ENCODE data around the gene SDHA. TPM values are rescaled to one million over a fixed set of nuclear protein-coding genes. Genes with fewer than 3 reads are reported as not detected.

Gene SDHA
- polyA plus RNA-seq, 1 donor from 2014 or later, result 70.4 TPM

DNA sequence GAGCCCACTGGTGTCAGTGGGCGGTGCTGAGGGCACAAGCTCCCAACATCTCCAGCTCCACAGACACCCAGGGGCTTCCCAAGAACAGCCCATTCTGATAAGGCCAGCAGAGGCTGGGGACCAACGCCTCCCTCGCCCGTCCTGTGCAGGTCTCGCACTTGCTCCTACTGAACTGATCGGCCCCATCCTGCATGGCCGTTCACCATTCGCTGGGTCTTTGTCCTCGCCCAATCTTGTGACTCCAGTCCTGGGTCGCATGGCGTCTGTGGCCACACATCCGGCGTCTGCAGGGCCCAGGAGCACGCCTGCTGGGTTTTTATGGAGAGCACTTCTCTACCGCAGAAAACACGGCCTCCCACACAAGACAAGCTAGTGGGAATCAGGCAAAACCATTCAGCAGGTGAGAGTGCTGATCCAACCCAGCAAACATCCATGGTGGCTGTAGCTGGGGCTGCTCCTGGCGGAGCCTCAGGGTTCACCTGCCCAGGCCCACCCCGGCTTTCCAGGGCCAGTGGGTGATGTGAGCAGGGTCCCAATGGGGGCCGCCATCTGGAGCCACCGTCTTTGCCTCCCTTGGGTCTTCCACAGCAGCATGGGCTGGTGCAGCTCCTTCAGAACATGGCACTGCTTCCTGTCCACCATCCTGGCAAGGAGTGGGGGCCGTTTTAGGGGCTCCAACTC is 19.5 kb upstream of the SDHA start:
- no peaks in the 10 kb centered on the region for H4K20me1 ChIP-seq (ENCODE audit: insufficient read depth)
- no peak overlapping the region for H2AFZ ChIP-seq (ENCODE audit: low read depth, low read length)
- H3K36me3 ChIP-seq (ENCODE audit: insufficient read depth, low read length), result no peaks in the 10 kb centered on the region
- TF ChIP-seq REST (IDR thresholded peaks at IDR 0.05; ENCODE audit: borderline replicate concordance), result no peak
- TF ChIP-seq MXI1 (conservative IDR thresholded peaks at IDR 0.05; ENCODE audit: poor library complexity, severe bottlenecking), result no peak
- no peak for TF ChIP-seq TAF1 (IDR thresholded peaks at IDR 0.05; ENCODE audit: low read depth)
- TF ChIP-seq CTCF (IDR thresholded peaks at IDR 0.05; ENCODE audit: poor library complexity, severe bottlenecking), result no peak
- TF ChIP-seq POLR2AphosphoS5 (IDR thresholded peaks at IDR 0.05), result no peak
- no peak for TF ChIP-seq EP300 (conservative IDR thresholded peaks at IDR 0.05; ENCODE audit: poor library complexity, severe bottlenecking)
- TF ChIP-seq EZH2 (IDR thresholded peaks at IDR 0.05; ENCODE audit: borderline replicate concordance, insufficient read depth, low read length, poor library complexity, severe bottlenecking), result no peak
- TF ChIP-seq SMC3 (conservative IDR thresholded peaks at IDR 0.05; ENCODE audit: poor library complexity), result no peak
- TF ChIP-seq RAD21 (conservative IDR thresholded peaks at IDR 0.05), result no peak
- no peak overlapping the region for H3K4me3 ChIP-seq (ENCODE audit: low read length)
- no peak overlapping the region for H3K27ac ChIP-seq (ENCODE audit: low read length)
- H3K79me2 ChIP-seq (replicated peaks; ENCODE audit: insufficient read depth, low read length), result no peaks in the 10 kb centered on the region
- no peaks in the 10 kb centered on the region for H3K9me2 ChIP-seq (ENCODE audit: insufficient read depth, low read length)
- H3F3A ChIP-seq (ENCODE audit: insufficient read depth, low read length, poor library complexity, severe bottlenecking), result no peaks in the 10 kb centered on the region
- H3K9ac ChIP-seq (ENCODE audit: low read length), result no peak overlapping the region
- no peak overlapping the region for H3K4me2 ChIP-seq (ENCODE audit: low read length)
- no peaks in the 10 kb centered on the region for H3K27me3 ChIP-seq (ENCODE audit: insufficient read depth, low read depth, low read length)
- no peaks in the 10 kb centered on the region for H3K9me3 ChIP-seq (ENCODE audit: low read length)

DNA sequence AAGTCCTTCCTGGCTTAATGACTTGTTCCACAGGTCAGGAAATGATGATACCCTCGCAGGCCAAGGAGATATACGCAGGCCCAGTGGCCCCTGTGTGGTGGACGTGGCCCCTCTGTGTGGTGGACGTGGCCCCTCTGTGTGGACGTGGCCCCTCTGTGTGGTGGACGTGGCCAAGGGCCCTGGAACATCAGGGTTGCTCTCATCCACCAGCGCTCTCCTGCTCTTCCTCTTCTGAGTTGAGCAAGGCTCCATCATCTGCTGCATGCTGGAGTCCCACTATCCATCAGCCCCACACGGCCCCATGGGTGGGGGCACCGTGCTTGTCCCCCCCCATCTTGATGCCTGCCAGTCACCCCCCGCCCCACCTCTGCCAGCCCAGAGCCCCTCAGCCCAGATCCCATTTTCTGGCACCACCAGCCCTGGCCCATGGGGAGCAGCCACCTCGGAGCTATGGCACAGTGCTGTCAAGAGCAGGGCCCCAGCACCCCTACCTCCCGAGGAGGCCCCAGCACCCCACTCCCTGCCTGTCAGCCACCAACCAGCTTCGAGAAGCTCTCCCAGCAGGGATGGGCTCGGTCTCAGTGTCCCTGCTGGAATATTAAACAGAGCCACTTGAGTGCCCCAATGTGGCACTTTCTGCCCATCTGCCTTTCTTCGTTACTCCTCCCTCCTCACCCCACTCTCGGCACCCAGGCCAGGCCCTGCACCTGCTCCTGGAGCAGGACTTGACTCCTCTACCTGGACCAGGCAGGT is 18.7 kb upstream of the SDHA start:
- Histone ChIP-seq H3K9ac (ENCODE audit: low read length) (no peak overlapping the region), H3K27ac (ENCODE audit: low read length) (no peak overlapping the region), H2AFZ (ENCODE audit: low read depth, low read length) (no peak overlapping the region), H3K4me3 (ENCODE audit: low read length) (no peak overlapping the region), H4K20me1 (ENCODE audit: insufficient read depth) (no peaks in the 10 kb centered on the region), H3K79me2 (replicated peaks; ENCODE audit: insufficient read depth, low read length) (no peaks in the 10 kb centered on the region), H3K4me2 (ENCODE audit: low read length) (no peak overlapping the region), H3K36me3 (ENCODE audit: insufficient read depth, low read length) (no peaks in the 10 kb centered on the region), H3F3A (ENCODE audit: insufficient read depth, low read length, poor library complexity, severe bottlenecking) (no peaks in the 10 kb centered on the region), H3K9me2 (ENCODE audit: insufficient read depth, low read length) (no peaks in the 10 kb centered on the region), H3K9me3 (ENCODE audit: low read length) (no peaks in the 10 kb centered on the region), H3K27me3 (ENCODE audit: insufficient read depth, low read depth, low read length) (no peaks in the 10 kb centered on the region)
- TF ChIP-seq EZH2 (IDR thresholded peaks at IDR 0.05; ENCODE audit: borderline replicate concordance, insufficient read depth, low read length, poor library complexity, severe bottlenecking), result no peak
- TF ChIP-seq CTCF (IDR thresholded peaks at IDR 0.05; ENCODE audit: poor library complexity, severe bottlenecking), result no peak
- TF ChIP-seq POLR2AphosphoS5 (IDR thresholded peaks at IDR 0.05), result no peak

All from neural cell (in vitro differentiated cells).